Calu3 (cell line): ENCODE measurements around the gene BCLAF3. TPM values are rescaled to one million over a fixed set of nuclear protein-coding genes. Genes with fewer than 3 reads are reported as not detected.

Source experiments
- BruUV-seq: library from RNA; stranded (reverse); fragments of 400-500 nt; replicated peaks from 2 replicates; lab custom pipeline; 2021; lab: Mats Ljungman, UMichigan
- CTCF ChIA-PET: fragments of 300-600 bp; sonication (Branson Sonifier 250); formaldehyde crosslinking; loops from one replicate; lab custom pipeline; 2022; ENCODE audit warnings: antibody characterized with exemption; lab: Charles Lee
- DNase-seq: peaks from one replicate; pipeline ENCODE4 v3.0.0; 2022
- H3K27ac Mint-ChIP-seq: one replicate; pipeline ENCODE4 v1.8.0; 2022; ENCODE audit warnings: mixed read lengths; ENCODE audit not compliant: unreplicated experiment
- H3K27me3 Mint-ChIP-seq: one replicate; pipeline ENCODE4 v1.8.0; 2022; ENCODE audit warnings: mixed read lengths; ENCODE audit not compliant: unreplicated experiment
- H3K36me3 Mint-ChIP-seq: one replicate; pipeline ENCODE4 v1.8.0; 2022; ENCODE audit warnings: mild to moderate bottlenecking, moderate library complexity, mixed read lengths; ENCODE audit not compliant: insufficient read depth, unreplicated experiment
- H3K4me1 Mint-ChIP-seq: one replicate; pipeline ENCODE4 v1.8.0; 2022; ENCODE audit warnings: mild to moderate bottlenecking, low read depth, mixed read lengths; ENCODE audit not compliant: unreplicated experiment
- H3K4me3 Mint-ChIP-seq: one replicate; pipeline ENCODE4 v1.8.0; 2022; ENCODE audit warnings: mild to moderate bottlenecking, low read depth, moderate library complexity, mixed read lengths; ENCODE audit not compliant: unreplicated experiment
- H3K9me3 Mint-ChIP-seq: one replicate; pipeline ENCODE4 v1.8.0; 2022; ENCODE audit warnings: low read depth, mixed read lengths; ENCODE audit not compliant: unreplicated experiment
- intact Hi-C: fragments of 100-400 bp; cut with micrococcal nuclease; formaldehyde crosslinking; loops from one replicate; pipeline ENCODE4 v1.10.0; 2022; ENCODE audit not compliant: unreplicated experiment
- total RNA-seq: library from RNA; stranded (reverse); gene quantifications from 2 replicates; pipeline ENCODE4 v1.2.3, GENCODE V29; 2022
- TF ChIP-seq, protein P1 (sequence below): fragments of 200-600 bp; IDR thresholded peaks from one replicate; pipeline ENCODE4 v1.8.0; 2022; ENCODE audit warnings: antibody characterized with exemption; ENCODE audit not compliant: unreplicated experiment

BCLAF3 gene
- total RNA-seq, 1 experiment from 2014 or later: 11.1 TPM

DNA sequence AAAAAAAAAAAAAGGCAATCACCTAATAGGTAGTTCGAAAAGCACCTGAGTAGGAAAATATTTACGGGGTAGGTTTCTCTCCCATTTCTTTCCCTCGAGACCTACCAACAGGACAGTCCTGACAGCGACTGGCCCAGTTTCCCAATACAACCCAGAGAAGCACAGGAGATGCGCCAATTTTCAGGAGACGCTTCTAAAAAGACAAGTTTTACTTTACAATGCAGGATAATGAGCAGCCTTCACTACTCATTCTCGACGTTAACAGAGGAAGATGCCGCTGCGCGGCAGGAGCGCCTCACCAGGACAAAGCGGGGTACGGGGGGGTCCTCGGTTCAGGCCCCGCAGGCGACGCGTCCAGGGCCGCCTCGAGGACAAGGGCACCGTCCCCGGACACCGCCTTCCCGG, 708 bp downstream of the BCLAF3 start:
- TF ChIP-seq, protein P1, sequence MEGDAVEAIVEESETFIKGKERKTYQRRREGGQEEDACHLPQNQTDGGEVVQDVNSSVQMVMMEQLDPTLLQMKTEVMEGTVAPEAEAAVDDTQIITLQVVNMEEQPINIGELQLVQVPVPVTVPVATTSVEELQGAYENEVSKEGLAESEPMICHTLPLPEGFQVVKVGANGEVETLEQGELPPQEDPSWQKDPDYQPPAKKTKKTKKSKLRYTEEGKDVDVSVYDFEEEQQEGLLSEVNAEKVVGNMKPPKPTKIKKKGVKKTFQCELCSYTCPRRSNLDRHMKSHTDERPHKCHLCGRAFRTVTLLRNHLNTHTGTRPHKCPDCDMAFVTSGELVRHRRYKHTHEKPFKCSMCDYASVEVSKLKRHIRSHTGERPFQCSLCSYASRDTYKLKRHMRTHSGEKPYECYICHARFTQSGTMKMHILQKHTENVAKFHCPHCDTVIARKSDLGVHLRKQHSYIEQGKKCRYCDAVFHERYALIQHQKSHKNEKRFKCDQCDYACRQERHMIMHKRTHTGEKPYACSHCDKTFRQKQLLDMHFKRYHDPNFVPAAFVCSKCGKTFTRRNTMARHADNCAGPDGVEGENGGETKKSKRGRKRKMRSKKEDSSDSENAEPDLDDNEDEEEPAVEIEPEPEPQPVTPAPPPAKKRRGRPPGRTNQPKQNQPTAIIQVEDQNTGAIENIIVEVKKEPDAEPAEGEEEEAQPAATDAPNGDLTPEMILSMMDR: no peak
- BruUV-seq: no TSS peak
- Mint-ChIP-seq H3K4me3 (peak overlapping the region; percentile 71), H3K9me3 (no peaks in the 10 kb centered on the region), H3K27ac (peak overlapping the region; percentile 36), H3K27me3 (peaks cover 4% of the 10 kb centered on the region), H3K4me1 (peaks cover 9% of the 10 kb centered on the region), H3K36me3 (peaks cover 13% of the 10 kb centered on the region)
- CTCF ChIA-PET: no interaction called here
- intact Hi-C loops: loop anchor here (2.0 kb wide), 2 partner anchors 77 to 83 kb away; no protein-coding TSS in a partner anchor
- DNase-seq: no peak

DNA sequence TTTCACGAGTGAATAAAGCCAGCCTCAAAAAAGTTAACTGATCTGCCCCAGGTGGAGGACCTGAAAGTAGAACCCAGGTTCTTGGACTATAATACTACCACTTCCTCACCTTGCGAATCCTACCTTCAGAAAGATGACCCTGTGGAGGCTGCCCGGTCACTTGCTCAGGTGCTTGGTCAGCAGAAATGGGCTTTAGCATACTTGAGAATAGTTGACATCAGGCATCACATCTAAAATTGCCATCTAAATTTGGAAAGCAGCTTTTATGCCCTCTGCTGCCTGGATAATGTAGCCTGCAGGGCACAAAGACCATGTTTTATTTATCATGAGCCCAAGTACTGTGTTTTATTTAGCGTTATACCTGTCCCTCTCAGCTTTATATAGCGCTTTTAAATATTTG, 3.0 kb downstream of the BCLAF3 start:
- Mint-ChIP-seq H3K9me3 (no peaks in the 10 kb centered on the region), H3K36me3 (peaks cover 13% of the 10 kb centered on the region), H3K27ac (no peak overlapping the region), H3K4me3 (no peak overlapping the region), H3K27me3 (no peaks in the 10 kb centered on the region), H3K4me1 (peaks cover 9% of the 10 kb centered on the region)
- CTCF ChIA-PET: interaction anchor here (0.6 kb wide), 1 partner anchor 214 kb away, joined by 3 read pairs; no protein-coding TSS in a partner anchor
- BruUV-seq: no TSS peak
- TF ChIP-seq, protein P1: no peak
- intact Hi-C loops: no loop called here
- no peak for DNase-seq

DNA sequence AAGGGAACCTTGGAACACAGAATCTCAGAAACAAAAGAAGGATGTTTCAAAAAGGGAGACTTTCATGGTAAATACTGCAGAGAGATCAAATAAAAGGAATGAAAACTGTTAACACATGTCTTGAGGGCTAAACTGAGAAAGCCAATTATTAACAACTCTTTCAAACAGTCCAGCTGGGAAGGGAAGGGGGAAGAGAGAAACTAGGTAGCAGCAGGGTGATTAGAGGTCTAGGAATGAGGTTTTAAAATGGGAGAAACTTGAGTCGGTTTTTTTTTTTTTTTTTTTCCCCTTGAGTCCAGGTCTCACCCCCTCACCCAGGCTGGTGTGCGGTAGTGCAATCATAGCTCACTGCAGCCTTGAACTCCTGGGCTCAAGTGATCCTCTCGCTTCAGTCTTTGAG, 4.3 kb downstream of the BCLAF3 start:
- H3K9me3 Mint-ChIP-seq: no peaks in the 10 kb centered on the region
- CTCF ChIA-PET: interaction anchor here (0.7 kb wide), 1 partner anchor 81 kb away, joined by 5 read pairs; no protein-coding TSS in a partner anchor
- H3K4me3 Mint-ChIP-seq: no peak overlapping the region
- peaks cover 14% of the 10 kb centered on the region for H3K4me1 Mint-ChIP-seq
- DNase-seq: no peak
- no peaks in the 10 kb centered on the region for H3K27me3 Mint-ChIP-seq
- TF ChIP-seq, protein P1: no peak
- H3K27ac Mint-ChIP-seq: no peak overlapping the region
- BruUV-seq: no TSS peak
- intact Hi-C loops: no loop called here
- peaks cover 14% of the 10 kb centered on the region for H3K36me3 Mint-ChIP-seq

DNA sequence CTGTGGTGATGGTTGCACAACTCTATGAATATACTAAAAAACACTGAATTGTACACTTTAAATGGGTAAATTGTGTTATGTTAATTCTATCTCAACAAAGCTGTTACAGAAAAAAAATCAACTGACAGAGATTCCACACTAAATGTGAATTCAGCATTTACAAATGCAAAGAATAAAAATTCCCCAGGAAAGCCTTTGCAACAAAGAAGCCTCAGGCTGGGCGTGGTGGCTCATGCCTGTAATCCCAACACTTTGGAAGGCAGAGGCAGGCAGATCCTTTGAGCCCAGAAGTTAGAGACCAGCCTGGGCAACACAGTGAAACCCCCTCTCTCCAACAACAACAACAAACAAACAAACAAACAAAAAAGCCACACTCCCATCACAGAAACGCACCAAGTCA, 8.9 kb downstream of the BCLAF3 start:
- CTCF ChIA-PET: no interaction called here
- H3K4me3 Mint-ChIP-seq: no peak overlapping the region
- H3K9me3 Mint-ChIP-seq: peaks cover 3% of the 10 kb centered on the region
- TF ChIP-seq, protein P1: no peak
- BruUV-seq: no TSS peak
- peaks cover 9% of the 10 kb centered on the region for H3K4me1 Mint-ChIP-seq
- H3K27ac Mint-ChIP-seq: no peak overlapping the region
- DNase-seq: no peak
- no peaks in the 10 kb centered on the region for H3K27me3 Mint-ChIP-seq
- peaks cover 9% of the 10 kb centered on the region for H3K36me3 Mint-ChIP-seq
- intact Hi-C loops: no loop called here
